Gastroesophageal sphincter (tissue), 4 donors: Measurements from ENCODE around the gene TMEM244. TPM values are rescaled to one million over a fixed set of nuclear protein-coding genes. Genes with fewer than 3 reads are reported as not detected.

Source experiments
- ATAC-seq: fragments of 150-250 bp; one replicate; pipeline ENCODE4 v1.9.1; 2016; ENCODE audit warnings: mild to moderate bottlenecking, moderate library complexity
- H3K27ac ChIP-seq, 4 donors: fragments of 200-600 bp; sonication (generic) in 3 of 4; 1 replicate in 3 of 4; 2 replicates in 1 of 4; pipeline ENCODE4 v1.5.1; 2016 to 2019
- H3K27me3 ChIP-seq: fragments of 200-600 bp; sonication (generic); one replicate; pipeline ENCODE4 v1.5.1; 2019
- H3K36me3 ChIP-seq, 2 donors: fragments of 200-600 bp; sonication (generic); one replicate each; pipeline ENCODE4 v1.5.1; 2019; ENCODE audit warnings: control low read depth in 1 of 2
- H3K4me1 ChIP-seq, 3 donors: fragments of 200-600 bp; sonication (generic); 1 replicate in 2 of 3; 2 replicates in 1 of 3; pipeline ENCODE4 v1.5.1; 2016 to 2019; ENCODE audit warnings: control low read depth in 2 of 3
- H3K4me3 ChIP-seq, 2 donors: fragments of 200-600 bp; sonication (generic); one replicate each; pipeline ENCODE4 v1.5.1; 2019; ENCODE audit warnings: mild to moderate bottlenecking in 1 of 2, moderate library complexity in 1 of 2
- H3K9me3 ChIP-seq, 3 donors: fragments of 200-600 bp; sonication (generic); one replicate each; pipeline ENCODE4 v1.5.1; 2017 to 2019; ENCODE audit warnings: control low read depth in 2 of 3
- CTCF ChIP-seq, 4 experiments: fragments of 200-600 bp in 2 of 4; fragments of 450-650 bp in 2 of 4; sonication (generic) in 1 of 4; IDR thresholded peaks; one replicate each; pipeline ENCODE4 v1.5.1; 2017 to 2019; ENCODE audit warnings: antibody characterized with exemption in 4 of 4, mild to moderate bottlenecking in 2 of 4, moderate library complexity in 2 of 4
- EP300 ChIP-seq: sonication (generic); formaldehyde crosslinking; IDR thresholded peaks from one replicate; pipeline ENCODE4 v1.6.1; 2017; ENCODE audit warnings: antibody characterized with exemption, mild to moderate bottlenecking
- POLR2A ChIP-seq, 2 donors: fragments of 450-650 bp; IDR thresholded peaks; one replicate each; pipeline ENCODE4 v1.6.1; 2017; ENCODE audit warnings: antibody characterized with exemption in 2 of 2, mild to moderate bottlenecking in 2 of 2, moderate library complexity in 1 of 2
- POLR2AphosphoS5 ChIP-seq: sonication (generic); formaldehyde crosslinking; IDR thresholded peaks from one replicate; pipeline ENCODE4 v1.6.1; 2017; ENCODE audit warnings: antibody characterized with exemption
- WGBS, 2 donors: methylation state at CpG; one replicate each; pipeline ENCODE4 v1.1.5; 2018; ENCODE audit warnings: low coverage in 1 of 2; 5-methylcytosine and 5-hydroxymethylcytosine counted together
- total RNA-seq, 4 donors: library from RNA; depleted of rRNA; stranded (reverse); fragments of >200 nt; gene quantifications; one replicate each; pipeline ENCODE4 v1.1.0, GENCODE V29; 2016

TMEM244 gene
- total RNA-seq, 4 donors from 2014 or later = not detected

GRCh38 chr6:129835691-129836090 is 25.4 kb downstream of the TMEM244 start:
- H3K27me3 ChIP-seq = no peaks in the 10 kb centered on the region
- no peaks in the 10 kb centered on the region for H3K36me3 ChIP-seq
- no peak overlapping the region for H3K27ac ChIP-seq
- no peak for ATAC-seq
- H3K9me3 ChIP-seq = peaks cover 0 to 10% (median 0%) of the 10 kb centered on the region in 3 donors
- 80% methylated on average over 1 of the region's 11 CpGs; no CpG with 5 or more reads in 1 of the 2 donors for WGBS, 2 donors
- TF ChIP-seq POLR2A (IDR thresholded peaks at IDR 0.05) (no peak), CTCF (IDR thresholded peaks at IDR 0.05) (no peak), EP300 (no peak), POLR2AphosphoS5 (no peak)
- no peaks in the 10 kb centered on the region for H3K4me1 ChIP-seq
- H3K4me3 ChIP-seq = no peak overlapping the region

GRCh38 chr6:129832299-129832698 is 28.8 kb downstream of the TMEM244 start:
- H3K9me3 ChIP-seq = peaks cover 0 to 3% (median 0%) of the 10 kb centered on the region in 3 donors
- H3K36me3 ChIP-seq = no peaks in the 10 kb centered on the region
- no peak for TF ChIP-seq EP300
- TF ChIP-seq POLR2A (IDR thresholded peaks at IDR 0.05) = no peak
- no peak for TF ChIP-seq CTCF (IDR thresholded peaks at IDR 0.05)
- no peaks in the 10 kb centered on the region for H3K27me3 ChIP-seq
- no peak overlapping the region for H3K4me3 ChIP-seq
- no peak for ATAC-seq
- WGBS, 2 donors = 78 to 92% methylated on average over 4 of the region's 7 CpGs
- H3K27ac ChIP-seq = no peak overlapping the region
- no peaks in the 10 kb centered on the region for H3K4me1 ChIP-seq

- Histone ChIP-seq H3K36me3 (no peaks in the 10 kb centered on the region), H3K27me3 (no peaks in the 10 kb centered on the region), H3K9me3 (no peaks in the 10 kb centered on the region), H3K4me3 (no peak overlapping the region), H3K4me1 (no peaks in the 10 kb centered on the region), H3K27ac (no peak overlapping the region)
- no peak for TF ChIP-seq EP300
- TF ChIP-seq POLR2AphosphoS5 = no peak
- no peak for ATAC-seq
- WGBS, 2 donors = 67 to 80% methylated on average over 3 of the region's 3 CpGs
These were observed 32.9 kb downstream of the TMEM244 start for GRCh38 chr6:129828229-129828628.

- Histone ChIP-seq H3K4me1 (no peaks in the 10 kb centered on the region), H3K36me3 (no peaks in the 10 kb centered on the region), H3K27me3 (no peaks in the 10 kb centered on the region), H3K9me3 (no peaks in the 10 kb centered on the region), H3K4me3 (no peak overlapping the region), H3K27ac (no peak overlapping the region)
- TF ChIP-seq CTCF (IDR thresholded peaks at IDR 0.05) (no peak), POLR2A (IDR thresholded peaks at IDR 0.05) (no peak), POLR2AphosphoS5 (no peak), EP300 (no peak)
- 55 to 62% methylated on average over 2 of the region's 2 CpGs for WGBS, 2 donors
- no peak for ATAC-seq
These were observed 42.9 kb downstream of the TMEM244 start for GRCh38 chr6:129818251-129818650.

- no peak overlapping the region for H3K4me3 ChIP-seq
- H3K4me1 ChIP-seq = no peaks in the 10 kb centered on the region
- TF ChIP-seq POLR2AphosphoS5 (no peak), EP300 (no peak), CTCF (IDR thresholded peaks at IDR 0.05) (no peak), POLR2A (IDR thresholded peaks at IDR 0.05) (no peak)
- no peaks in the 10 kb centered on the region for H3K9me3 ChIP-seq
- H3K27me3 ChIP-seq = no peaks in the 10 kb centered on the region
- H3K36me3 ChIP-seq = no peaks in the 10 kb centered on the region
- no peak overlapping the region for H3K27ac ChIP-seq
- 63 to 100% methylated on average over 1 of the region's 1 CpG for WGBS, 2 donors
- ATAC-seq = no peak
These were observed 43.3 kb downstream of the TMEM244 start for GRCh38 chr6:129817821-129818220.
